GM18498 (cell line): ENCODE data around the gene FAM151A.

Source experiments
- ATAC-seq: cut with Tn5 transposase; IDR thresholded peaks from one replicate; pipeline ENCODE4 v1.9.1; 2021; ENCODE audit warnings: mild to moderate bottlenecking, moderate library complexity; ENCODE audit not compliant: unreplicated experiment

Gene FAM151A

DNA sequence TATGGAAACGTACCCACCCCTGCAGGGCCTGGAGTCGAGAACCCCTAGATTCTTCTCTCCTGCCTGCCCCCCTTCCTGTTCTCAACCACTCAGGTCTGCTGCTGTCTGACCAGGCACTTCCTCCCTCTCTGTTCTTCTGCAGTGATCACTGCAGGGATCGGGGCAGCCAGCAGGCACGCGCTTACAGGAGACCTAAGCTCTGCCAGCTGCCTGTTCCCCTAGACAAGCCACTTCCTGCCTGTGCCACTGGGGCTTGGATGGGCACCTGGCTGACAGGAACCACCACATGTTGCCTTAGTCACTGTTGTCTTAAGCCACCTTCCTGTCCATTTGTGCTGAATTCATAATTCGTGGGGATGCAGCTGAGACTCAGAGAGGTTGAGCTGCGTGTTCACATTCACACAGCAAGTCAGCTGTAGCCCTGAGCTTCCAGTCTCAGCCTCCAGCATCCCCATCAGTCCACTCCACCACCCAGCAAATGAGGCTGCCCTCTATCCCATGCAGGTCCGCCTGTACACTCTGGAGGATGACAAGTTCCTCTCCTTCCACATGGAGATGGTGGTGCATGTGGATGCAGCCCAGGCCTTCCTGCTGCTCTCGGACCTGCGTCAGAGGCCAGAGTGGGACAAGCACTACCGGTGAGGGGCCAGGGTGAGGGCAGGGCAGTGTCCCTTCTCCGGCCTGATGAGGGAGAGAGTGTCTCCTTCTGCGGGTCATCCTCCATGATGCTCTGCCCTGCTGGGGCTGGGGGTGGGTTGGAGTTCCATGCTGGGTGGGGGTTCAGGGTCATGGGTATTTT lies 18.6 kb downstream of the FAM151A start:
- ATAC-seq: no peak

DNA sequence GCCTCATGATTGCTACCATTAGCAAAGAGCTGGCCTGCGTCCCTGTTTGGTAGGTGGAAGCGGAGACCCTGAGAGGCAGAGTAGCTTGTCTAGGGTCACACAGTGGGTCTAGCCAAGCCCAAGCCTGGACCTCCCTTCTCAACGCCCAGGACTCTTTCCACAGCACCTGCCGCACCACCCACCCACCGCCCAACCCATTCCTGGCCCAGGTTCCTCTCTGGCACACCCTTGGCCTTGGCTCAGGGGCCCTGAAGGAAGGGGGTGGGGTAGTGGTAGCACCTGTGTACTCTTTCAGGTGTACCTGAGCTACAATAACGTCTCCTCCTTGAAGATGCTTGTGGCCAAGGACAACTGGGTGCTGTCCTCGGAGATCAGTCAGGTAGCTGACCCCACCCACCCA lies 19.3 kb downstream of the FAM151A start:
- no peak for ATAC-seq

DNA sequence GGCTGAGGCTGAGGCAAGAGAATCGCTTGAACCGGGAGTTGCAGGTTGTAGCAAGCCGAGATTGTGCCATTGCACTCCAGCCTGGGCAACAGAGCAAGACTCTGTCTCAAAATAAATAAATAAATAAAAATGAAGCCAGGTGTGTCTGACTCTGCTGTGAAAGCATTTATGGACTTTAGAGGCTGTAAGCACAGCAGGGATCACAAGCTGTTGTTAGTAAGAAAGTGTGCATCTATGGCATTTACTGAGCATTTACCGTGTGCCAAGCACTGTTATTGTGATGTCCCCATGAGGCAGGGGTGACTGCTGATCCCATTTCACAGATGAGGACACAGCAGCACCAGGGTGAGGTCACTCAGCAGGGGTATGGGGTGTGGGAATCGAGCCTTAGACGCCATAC lies 20.1 kb downstream of the FAM151A start:
- ATAC-seq: no peak

DNA sequence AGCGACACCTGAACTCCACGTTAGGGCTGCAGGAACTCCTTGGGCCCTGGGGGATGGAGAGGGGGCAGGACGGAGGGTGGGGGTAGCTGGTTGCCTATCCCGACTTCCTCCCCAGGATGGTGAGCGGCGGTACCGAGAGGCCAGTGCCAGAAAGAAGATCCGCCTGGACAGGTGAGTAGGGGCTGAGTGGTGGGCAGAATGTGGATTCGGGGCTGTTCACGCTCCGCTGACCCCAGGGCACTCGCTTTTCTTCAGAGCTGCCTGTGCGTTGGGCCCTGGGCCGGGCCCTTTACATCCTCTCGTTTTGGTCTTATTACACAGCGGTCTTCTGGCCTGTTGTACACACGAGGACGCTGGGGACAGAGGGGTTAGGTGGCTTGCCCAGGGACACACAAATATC lies 20.8 kb downstream of the FAM151A start:
- no peak for ATAC-seq

DNA sequence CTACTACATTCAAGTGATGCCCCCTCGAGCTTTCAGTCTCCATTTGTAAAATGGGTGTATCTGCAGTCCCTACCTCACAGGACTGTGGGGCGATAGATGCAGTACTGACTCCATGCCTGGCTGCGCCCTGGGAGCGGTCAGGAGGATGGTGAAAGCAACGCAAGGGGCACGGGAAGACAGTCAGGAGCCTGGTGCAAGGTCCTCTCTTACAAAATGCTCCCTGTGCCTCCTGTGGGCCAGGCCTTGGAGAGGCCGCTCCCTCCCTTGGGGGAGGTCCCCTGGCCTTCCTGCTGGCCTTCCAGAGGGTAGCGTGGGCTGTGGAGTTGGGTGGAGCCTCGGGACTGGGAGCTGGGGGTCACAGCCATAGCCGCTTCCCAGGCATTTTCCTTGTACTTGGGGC lies 21.6 kb downstream of the FAM151A start:
- no peak for ATAC-seq

DNA sequence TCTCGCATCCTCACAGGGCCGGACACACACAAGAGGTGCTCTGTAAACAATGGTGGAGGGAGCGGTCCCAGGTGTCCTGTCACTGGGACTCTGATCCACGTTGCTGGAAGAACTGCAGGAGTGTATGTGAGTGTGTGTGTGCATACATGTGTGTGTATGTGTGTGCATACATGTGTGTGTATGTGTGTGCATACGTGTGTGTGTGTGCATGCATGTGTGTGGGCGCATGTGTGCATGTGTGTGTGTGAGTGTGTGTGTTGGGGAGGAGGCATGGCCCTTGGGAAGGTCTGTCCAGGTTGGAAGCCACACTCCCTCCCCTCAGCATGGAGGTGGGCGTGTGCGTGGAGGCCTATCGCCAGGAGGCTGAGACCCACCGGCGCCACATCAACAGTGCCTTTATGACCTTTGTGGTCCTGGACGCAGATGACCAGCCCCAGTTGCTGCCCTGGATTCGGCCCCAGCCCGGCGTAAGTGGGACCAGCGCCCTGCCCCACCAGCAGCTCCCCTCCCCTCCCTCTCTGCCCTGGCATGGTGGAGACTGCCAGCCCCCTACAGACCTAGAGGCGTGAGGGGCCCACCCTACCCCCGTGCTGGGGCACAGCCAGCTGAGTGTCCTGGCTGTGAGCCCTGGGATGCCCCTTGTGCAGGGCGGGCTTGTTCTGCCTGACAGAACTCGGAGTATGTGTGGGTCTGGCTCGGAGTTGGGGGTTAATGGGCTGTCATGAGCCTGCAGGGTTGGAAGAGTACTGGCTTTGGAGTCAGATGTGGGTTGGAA lies 22.2 kb downstream of the FAM151A start:
- no peak for ATAC-seq

DNA sequence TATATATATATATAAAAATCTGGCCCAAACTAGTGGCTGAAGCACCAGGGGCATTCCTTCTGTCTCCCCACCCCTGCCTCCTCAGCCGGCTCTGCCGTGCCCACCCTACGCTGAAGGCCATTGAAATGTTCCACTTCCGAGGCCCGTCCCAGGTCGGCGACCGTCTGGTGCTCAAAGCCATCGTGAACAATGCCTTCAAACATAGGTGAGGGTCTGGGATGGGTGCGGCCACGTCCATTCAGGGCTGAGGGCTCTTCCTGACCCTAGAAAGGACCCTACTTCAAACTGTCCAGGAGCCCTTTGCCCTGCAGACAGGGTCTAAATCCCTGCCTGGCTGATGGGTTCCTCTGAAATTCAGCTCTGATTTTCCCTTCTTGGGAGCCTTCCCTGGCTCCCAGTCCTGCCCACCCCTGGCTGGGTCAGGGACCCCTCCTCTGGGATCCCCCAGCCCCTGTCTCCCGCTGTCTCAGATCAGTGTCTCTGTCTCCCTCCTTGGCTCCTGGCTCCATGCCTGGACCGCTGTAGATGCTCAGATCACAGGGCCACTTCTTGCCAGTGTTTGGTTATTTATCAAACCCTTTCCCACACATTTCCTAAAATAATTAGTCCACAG lies 24.0 kb downstream of the FAM151A start:
- ATAC-seq: no peak

DNA sequence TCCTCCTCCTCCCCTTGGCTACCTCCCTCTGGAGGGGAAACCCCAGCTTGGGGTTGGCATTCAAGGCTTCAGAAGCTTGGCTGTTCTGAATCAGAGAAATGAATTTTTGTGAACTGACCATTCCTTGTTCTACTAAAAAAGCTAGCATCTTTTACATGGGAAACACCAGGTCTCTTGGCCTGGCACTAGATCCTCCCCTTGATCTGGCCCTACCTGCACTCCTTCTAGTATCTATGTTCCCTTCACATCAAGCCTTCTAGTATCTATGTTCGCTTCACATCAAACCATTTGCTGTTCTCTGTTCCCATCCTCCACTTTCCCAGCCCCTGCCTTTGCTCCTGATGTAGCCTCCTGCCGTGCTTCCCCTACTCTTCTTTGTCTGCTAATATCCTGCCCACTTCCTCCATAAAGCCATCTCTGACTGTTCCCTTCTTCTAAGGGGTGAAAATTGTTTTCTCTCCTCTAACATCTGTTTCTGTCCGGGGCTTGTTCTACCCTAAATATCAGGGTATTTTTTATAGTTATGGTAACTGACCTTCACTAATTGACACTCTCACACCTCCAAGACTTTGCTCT lies 25.8 kb downstream of the FAM151A start:
- ATAC-seq: no peak

DNA sequence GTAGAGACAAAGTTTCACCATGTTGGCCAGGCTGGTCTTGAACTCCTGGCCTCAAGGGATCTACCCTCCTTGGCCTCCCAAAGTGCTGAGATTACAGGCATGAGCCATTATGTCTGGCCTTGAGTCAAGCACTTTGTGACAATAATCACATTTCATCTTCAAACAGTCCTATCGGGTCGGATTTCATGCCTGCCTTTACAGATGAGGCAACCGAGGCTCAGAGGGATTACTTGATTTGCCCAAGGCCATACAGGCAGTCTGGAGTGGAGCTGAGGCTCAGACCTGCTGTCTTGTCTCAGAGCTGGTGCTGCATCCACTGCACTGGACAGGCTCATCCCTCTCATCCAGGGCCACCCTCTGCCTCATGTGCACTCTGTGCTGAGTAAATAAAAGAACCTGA lies 26.6 kb downstream of the FAM151A start:
- ATAC-seq: no peak

DNA sequence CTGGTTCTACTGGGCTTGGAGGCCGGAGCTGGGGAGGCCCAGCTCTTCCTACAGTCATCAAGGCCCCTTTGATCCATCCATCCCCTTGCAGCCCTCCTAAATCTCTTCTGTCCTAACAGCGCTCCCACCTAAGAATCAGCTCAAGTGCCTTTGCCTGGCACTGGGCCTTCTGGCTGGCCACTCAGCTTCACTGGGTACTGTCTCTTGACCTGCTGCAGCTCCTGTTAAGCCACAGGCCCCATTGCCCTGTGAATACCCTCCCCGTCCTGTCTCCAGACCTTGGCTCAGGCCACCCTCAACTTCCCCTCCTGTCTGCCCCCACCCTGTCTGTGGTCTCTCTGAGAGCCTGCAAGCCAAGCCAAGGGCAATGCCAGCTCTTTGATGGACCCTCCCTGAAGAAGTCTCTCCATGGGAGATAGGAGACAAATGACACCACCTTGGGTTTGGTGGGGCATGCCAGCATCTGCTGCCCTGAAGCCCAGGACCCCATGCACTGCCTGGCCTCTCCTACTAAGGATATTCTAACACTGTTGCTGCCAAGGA lies 27.3 kb downstream of the FAM151A start:
- no peak for ATAC-seq

DNA sequence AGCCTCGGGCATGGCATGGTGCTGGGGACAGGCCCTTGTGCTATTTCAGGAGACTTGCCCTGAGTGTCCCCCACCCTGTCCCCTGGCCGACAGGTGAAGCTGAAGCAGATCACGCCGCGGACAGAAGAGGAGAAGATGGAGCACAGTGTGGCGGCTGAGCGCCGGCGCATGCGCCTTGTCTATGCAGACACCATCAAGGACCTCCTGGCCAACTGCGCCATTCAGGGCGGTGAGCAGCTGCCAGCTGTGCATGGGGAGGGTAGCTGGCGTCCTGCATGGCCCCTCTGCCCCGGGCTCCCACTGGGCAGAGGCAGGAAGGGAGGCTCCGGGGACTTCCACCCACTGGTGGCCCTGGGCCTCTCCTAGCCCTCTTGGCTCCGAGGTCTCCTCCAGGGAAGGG lies 28.9 kb downstream of the FAM151A start:
- ATAC-seq: no peak

DNA sequence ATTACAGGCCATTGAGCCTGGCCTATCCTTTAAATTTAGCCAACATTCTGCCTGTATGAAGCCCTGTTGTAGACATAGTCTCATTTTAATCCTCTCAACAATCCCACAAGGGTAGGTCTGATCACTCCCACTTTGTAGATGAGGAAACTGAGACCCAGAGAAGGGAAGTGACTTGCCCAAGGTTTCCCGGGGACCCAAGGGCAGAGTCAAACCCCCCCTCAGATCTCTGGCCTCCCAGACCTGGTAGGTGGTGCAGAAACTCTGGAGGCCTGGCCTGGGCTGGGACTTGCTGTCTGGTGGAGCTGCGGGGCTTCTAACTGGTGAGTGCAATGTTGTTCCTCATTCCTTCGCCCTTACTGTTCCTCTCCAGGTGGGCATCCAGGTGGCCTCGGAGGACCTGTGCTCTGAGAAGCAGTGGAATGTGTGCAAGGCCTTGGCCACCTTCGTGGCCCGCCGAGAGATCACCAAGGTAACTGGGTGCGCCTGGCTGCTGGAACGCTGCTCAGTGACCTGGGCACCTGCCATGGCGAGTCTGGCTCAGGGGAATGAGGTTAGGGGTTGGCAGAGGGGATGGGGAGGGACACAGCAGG lies 29.7 kb downstream of the FAM151A start:
- no peak for ATAC-seq

DNA sequence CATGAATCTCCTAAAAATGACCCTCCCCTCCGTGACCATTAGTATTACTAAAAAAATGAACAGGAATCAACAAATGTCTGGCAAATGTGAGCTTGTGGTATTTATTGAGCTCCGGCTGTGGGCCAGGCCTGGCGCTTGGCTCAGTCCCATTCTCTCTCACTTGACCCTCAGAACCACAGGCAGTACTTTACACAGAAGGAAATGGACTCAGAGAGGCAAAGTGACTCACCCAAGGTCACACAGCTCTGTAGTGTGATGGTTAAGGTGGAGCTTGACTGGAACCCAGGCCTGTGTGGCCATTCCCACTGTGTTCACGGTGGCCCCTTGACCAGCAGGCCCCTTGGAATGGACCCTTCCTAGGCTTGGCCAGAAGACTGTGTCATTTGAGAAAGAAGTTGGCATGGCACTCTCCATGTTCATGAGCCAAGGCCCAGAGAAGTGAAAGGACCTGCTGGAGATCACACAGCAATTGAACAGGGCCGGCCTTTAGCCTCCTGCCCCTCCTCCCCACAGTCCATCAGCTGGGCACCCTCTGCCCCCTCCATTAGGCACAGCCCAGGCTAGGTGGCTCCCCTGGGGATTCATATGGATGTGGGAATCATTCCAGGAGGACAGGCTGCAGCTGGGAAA lies 32.1 kb downstream of the FAM151A start:
- no peak for ATAC-seq

DNA sequence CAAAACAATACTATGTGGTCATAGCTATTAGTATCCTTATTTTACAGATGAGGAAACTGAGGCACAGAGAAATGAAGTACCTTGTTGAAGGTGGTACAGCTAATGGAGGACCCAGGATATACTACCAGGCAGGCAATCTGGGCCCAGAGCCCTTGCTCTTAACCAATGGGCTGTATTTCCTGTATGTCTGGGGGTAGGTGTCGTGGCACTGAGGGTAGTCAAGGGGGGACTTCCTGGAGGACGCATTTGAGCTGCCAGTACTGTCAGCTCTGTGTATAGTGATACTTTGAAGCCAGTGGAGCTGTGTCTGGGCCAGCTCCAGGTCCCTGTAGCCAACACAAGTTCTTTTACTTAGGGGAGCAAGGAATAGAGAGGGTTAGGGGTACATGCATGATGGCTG lies 34.9 kb downstream of the FAM151A start:
- no peak for ATAC-seq

DNA sequence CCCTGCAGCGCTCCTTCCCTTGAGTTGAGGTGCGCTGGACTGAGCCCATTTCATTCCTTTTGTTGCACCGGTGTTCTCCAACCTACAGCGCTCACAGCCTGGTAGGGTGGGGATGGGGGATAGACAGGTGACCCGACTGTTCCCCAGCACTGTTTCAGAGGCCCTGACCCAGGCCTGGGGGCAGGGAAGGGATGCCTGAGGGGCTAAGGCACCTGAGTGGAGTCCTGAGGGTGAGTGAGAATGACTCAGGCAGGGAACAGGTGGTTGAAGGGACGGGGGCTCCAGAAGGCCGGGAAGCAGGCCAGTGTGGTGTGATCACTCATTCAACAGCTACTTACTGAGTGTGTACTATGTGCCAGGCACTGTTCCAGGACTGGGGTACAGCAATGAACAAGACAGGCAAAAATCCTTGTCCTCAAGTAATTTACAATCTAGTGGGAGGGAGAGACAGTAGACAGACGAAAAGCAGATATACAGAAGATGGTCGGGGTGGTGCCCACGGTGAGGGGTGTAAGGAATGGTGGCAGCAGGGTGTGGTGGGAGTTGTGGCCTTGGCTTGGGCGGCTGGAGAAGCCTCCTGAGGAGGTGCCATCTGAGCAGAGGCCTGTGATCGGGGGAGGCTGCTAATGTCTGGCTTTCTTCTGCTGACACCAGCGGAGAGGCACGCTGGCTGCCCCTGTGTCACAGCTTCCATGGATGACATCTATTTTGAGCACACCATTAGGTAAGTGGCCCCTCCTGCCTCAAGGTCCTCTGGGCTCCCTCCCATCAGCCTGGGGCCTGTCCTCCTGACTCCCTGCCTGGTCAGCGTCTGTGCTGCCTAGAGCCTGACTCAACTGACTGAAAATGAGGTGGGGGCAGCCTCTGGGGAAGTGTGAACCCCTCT lies 37.9 kb downstream of the FAM151A start:
- no peak for ATAC-seq

DNA sequence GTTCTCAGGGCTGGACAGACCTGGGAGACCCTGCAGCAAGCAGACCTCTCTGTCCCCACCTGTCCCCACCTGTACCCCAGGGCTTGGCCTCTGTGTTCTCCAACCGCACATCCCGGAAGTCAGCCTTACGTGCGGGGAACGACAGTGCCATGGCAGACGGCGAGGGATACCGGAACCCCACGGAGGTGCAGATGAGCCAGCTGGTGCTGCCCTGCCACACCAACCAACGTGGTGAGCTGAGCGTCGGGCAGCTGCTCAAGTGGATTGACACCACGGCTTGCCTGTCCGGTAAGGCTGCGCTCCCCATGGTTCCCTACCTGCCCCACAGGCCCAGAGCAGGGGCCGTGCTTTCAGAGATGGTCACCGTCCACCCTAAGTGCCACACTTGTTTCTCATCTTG lies 38.8 kb downstream of the FAM151A start:
- ATAC-seq: no peak

DNA sequence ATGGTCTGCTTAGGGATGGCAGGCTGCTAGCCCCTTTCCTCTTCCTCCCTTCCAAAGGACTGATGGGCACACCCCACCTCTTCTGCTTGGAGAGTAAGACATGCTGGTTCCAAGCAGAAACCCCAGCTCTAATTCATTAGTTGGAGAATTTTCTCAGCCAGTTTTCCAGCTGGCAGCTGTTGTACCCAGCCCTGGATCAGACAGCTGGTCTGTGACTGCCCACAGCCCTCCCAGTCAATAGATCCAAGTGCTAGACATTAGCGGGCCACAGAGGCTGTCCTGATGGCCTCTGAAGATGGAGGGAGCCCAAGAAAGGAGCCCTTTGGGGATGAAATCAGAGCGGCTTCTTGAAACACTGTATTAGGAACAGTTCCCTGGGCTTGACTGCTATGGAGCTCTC lies 39.5 kb downstream of the FAM151A start:
- ATAC-seq: no peak

DNA sequence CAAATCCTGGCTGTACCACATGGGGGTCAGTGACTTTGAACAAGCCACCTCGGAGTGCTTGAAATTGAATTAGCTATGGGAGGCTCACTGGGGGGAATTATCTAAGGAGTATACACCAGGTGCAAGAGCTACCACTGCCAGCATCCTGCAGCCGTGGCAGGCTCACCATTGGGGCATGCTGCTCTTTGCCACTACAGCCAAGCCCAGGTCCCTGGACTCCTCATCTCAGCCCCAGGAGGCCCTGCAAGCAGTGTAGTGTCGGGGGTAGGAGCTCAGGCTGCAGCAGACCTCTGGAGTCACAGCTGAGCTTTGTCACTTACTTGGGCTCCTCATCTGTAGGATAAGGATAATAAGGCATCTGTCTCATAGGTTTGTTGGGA lies 40.0 kb downstream of the FAM151A start:
- no peak for ATAC-seq

DNA sequence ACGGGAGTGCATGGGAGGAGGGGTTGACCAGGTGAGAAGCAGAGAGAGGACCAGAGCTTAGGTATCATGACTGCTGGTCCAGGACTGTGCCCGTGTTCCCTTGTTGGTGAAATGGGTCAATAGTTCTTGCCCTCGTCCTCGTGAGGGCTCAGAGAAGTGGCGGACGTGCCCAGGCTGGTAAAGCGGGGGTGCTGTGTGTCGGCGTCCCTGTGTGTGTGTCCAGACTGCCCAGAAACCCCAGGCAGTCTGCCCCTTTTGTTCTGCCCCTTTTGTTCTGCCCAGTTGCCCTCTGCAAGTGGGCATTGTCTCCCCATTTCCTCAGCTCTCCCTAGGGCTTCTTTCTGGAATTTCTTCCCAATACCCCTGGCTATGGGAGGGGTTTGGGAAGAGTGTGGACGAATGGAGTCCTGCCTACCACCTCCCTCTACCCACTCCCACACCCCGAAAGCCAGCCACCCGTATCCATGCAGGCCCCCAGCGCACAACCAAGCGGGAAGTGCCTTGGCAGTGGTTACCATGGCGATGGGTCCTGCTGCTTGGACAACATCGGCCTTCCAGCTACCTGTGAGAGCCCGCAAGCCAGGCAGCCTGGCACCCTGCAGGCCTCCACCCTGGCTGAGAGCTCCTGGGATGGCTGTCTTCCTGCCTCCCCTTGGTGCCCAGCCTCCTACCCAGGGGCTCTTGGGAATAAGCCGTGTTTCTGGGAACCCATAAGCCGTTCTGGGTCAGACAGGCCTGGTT lies 40.6 kb downstream of the FAM151A start:
- no peak for ATAC-seq
